Measurements from ENCODE around the gene FLCN. TPM values are rescaled to one million over a fixed set of nuclear protein-coding genes. Genes with fewer than 3 reads are reported as not detected.

Gene FLCN
- polyA plus RNA-seq, 1 donor (not counting 4 experiments of a cell fraction or from before 2014, with no cell fraction given): 12.5 TPM

DNA sequence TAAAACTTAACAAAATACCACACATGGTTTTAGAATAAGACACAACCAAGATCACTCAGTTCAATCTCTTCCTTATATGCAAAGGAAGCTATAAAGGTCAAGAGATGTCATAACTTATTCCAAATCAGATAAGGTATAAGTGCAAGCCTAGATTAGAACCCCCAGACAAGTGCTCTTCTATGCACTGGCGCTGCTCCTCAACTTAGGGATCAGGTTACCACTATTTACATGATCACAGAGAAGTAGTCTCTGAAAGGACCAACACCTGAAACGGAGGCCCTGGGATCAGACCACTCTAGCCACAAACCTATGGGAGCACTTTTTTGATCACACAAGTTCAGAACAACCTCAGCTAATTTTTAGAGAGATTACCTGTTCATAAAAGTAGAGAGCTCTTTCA is 27.5 kb upstream of the FLCN start:
- Histone ChIP-seq H3K9me3 (ENCODE audit: control insufficient read depth, low read depth, low read length) (no peaks in the 10 kb centered on the region), H3K9ac (ENCODE audit: control insufficient read depth, extremely low read depth, insufficient read depth, low read length) (no peak overlapping the region), H2AFZ (ENCODE audit: control insufficient read depth, low read length) (no peak overlapping the region), H3K4me2 (ENCODE audit: control insufficient read depth, extremely low read depth, insufficient read depth, low read depth, low read length) (no peak overlapping the region), H3K27ac (ENCODE audit: control insufficient read depth, insufficient read depth, low read length) (no peak overlapping the region), H3K4me3 (ENCODE audit: control insufficient read depth in 2 of 3, extremely low read depth in 1 of 3, insufficient read depth in 2 of 3, low read depth in 1 of 3, low read length in 3 of 3) (no peak overlapping the region), H3K36me3 (ENCODE audit: control insufficient read depth in 2 of 2, extremely low read depth in 1 of 2, insufficient read depth in 2 of 2, low read length in 2 of 2) (peaks cover 13 to 16% of the 10 kb centered on the region in 2 experiments), H3K79me2 (ENCODE audit: control insufficient read depth, insufficient read depth, low read length) (no peaks in the 10 kb centered on the region), H4K20me1 (ENCODE audit: control insufficient read depth, extremely low read depth, insufficient read depth, low read length) (no peaks in the 10 kb centered on the region), H3K9me1 (ENCODE audit: control insufficient read depth, extremely low read depth, insufficient read depth, low read length) (no peaks in the 10 kb centered on the region), H3K27me3 (ENCODE audit: control insufficient read depth, extremely low read depth, insufficient read depth, low read length) (no peaks in the 10 kb centered on the region), H3K4me1 (ENCODE audit: control insufficient read depth, extremely low read depth, insufficient read depth, low read length) (no peaks in the 10 kb centered on the region)
- FAIRE-seq: no peak
- dilution Hi-C loops (cut with MboI; ENCODE audit: extremely low pct_ligation_motif_present, low sequenced_read_pairs): no loop called here
- no peak for TF ChIP-seq EZH2 (IDR thresholded peaks at IDR 0.05; ENCODE audit: low read length)
- TF ChIP-seq, protein P1, sequence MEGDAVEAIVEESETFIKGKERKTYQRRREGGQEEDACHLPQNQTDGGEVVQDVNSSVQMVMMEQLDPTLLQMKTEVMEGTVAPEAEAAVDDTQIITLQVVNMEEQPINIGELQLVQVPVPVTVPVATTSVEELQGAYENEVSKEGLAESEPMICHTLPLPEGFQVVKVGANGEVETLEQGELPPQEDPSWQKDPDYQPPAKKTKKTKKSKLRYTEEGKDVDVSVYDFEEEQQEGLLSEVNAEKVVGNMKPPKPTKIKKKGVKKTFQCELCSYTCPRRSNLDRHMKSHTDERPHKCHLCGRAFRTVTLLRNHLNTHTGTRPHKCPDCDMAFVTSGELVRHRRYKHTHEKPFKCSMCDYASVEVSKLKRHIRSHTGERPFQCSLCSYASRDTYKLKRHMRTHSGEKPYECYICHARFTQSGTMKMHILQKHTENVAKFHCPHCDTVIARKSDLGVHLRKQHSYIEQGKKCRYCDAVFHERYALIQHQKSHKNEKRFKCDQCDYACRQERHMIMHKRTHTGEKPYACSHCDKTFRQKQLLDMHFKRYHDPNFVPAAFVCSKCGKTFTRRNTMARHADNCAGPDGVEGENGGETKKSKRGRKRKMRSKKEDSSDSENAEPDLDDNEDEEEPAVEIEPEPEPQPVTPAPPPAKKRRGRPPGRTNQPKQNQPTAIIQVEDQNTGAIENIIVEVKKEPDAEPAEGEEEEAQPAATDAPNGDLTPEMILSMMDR (optimal IDR thresholded peaks at IDR 0.05 in 1 of 3, IDR thresholded peaks at IDR 0.05 in 1 of 3, conservative IDR thresholded peaks at IDR 0.05 in 1 of 3; ENCODE audit: extremely low read depth in 1 of 3, insufficient read depth in 2 of 3, low read length in 3 of 3): no peak
- DNase-seq (ENCODE audit: low read depth, low spot score): no peak

- H3K36me3 ChIP-seq (ENCODE audit: control insufficient read depth in 2 of 2, extremely low read depth in 1 of 2, insufficient read depth in 2 of 2, low read length in 2 of 2): peaks cover 9 to 20% of the 10 kb centered on the region in 2 experiments
- DNase-seq (ENCODE audit: low read depth, low spot score) (no peak), FAIRE-seq (no peak)
- TF ChIP-seq, protein P1 (optimal IDR thresholded peaks at IDR 0.05 in 1 of 3, IDR thresholded peaks at IDR 0.05 in 1 of 3, conservative IDR thresholded peaks at IDR 0.05 in 1 of 3; ENCODE audit: extremely low read depth in 1 of 3, insufficient read depth in 2 of 3, low read length in 3 of 3): no peak
- H3K27me3 ChIP-seq (ENCODE audit: control insufficient read depth, extremely low read depth, insufficient read depth, low read length): no peaks in the 10 kb centered on the region
- H3K4me2 ChIP-seq (ENCODE audit: control insufficient read depth, extremely low read depth, insufficient read depth, low read depth, low read length): no peak overlapping the region
- no peak overlapping the region for H3K27ac ChIP-seq (ENCODE audit: control insufficient read depth, insufficient read depth, low read length)
- H4K20me1 ChIP-seq (ENCODE audit: control insufficient read depth, extremely low read depth, insufficient read depth, low read length): no peaks in the 10 kb centered on the region
- no peak overlapping the region for H3K4me3 ChIP-seq (ENCODE audit: control insufficient read depth in 2 of 3, extremely low read depth in 1 of 3, insufficient read depth in 2 of 3, low read depth in 1 of 3, low read length in 3 of 3)
- no peaks in the 10 kb centered on the region for H3K4me1 ChIP-seq (ENCODE audit: control insufficient read depth, extremely low read depth, insufficient read depth, low read length)
- H3K79me2 ChIP-seq (ENCODE audit: control insufficient read depth, insufficient read depth, low read length): no peaks in the 10 kb centered on the region
- H3K9me1 ChIP-seq (ENCODE audit: control insufficient read depth, extremely low read depth, insufficient read depth, low read length): no peaks in the 10 kb centered on the region
- no peak overlapping the region for H2AFZ ChIP-seq (ENCODE audit: control insufficient read depth, low read length)
- dilution Hi-C loops (cut with MboI; ENCODE audit: extremely low pct_ligation_motif_present, low sequenced_read_pairs): no loop called here
- no peaks in the 10 kb centered on the region for H3K9me3 ChIP-seq (ENCODE audit: control insufficient read depth, low read depth, low read length)
- H3K9ac ChIP-seq (ENCODE audit: control insufficient read depth, extremely low read depth, insufficient read depth, low read length): no peak overlapping the region
These were observed 22.0 kb upstream of the FLCN start for GRCh38 chr17:17258998-17259397.

Data from keratinocyte (primary cell).